SK-N-SH (cell line): ENCODE results near the gene CCDC40. TPM values are rescaled to one million over a fixed set of nuclear protein-coding genes. Genes with fewer than 3 reads are reported as not detected.

Experiments
- CTCF ChIA-PET: fragments of 300-600, 350-600 bp; formaldehyde crosslinking; extraction: SDS; loops from one replicate; lab custom pipeline; 2021; lab: Yijun Ruan, JAX
- POLR2A ChIA-PET: fragments of 350-600 bp; sonication (Branson Sonifier 250); formaldehyde crosslinking; extraction: SDS; loops from one replicate; lab custom pipeline; 2020; ENCODE audit warnings: antibody characterized with exemption, inconsistent platforms; lab: Yijun Ruan, JAX
- DNase-seq: peaks from one replicate; pipeline ENCODE4 v3.0.0; 2012
- H2AFZ ChIP-seq: fragments of 200-600 bp; sonication (generic); 2 replicates; pipeline ENCODE4 v1.8.1; 2016; ENCODE audit warnings: antibody characterized with exemption, mild to moderate bottlenecking, low read depth
- H3F3A ChIP-seq: fragments of 200-600 bp; sonication (generic); replicated peaks from 2 replicates; pipeline ENCODE3; 2016; ENCODE audit warnings: antibody characterized with exemption, mild to moderate bottlenecking; ENCODE audit not compliant: insufficient read depth
- H3K27ac ChIP-seq, 2 experiments: fragments of 200-500 bp in 1 of 2; fragments of 200-600 bp in 1 of 2; sonication (Bioruptor generic) in 1 of 2; sonication (generic), shearing (Covaris generic) in 1 of 2; 2 replicates each; pipeline versions ENCODE4 v1.5.1 to v1.6.1; 2014 to 2016; ENCODE audit warnings: low read depth in 2 of 2, inconsistent platforms in 1 of 2, low read length in 1 of 2, mild to moderate bottlenecking in 1 of 2, mixed read lengths in 1 of 2
- H3K27me3 ChIP-seq: fragments of 200-600 bp; sonication (generic), shearing (Covaris generic); 2 replicates; pipeline ENCODE4 v1.6.1; 2016; ENCODE audit warnings: mixed run types; ENCODE audit not compliant: insufficient read depth
- H3K36me3 ChIP-seq, 2 experiments: fragments of 200-500 bp in 1 of 2; fragments of 200-600 bp in 1 of 2; sonication (Bioruptor generic) in 1 of 2; sonication (generic) in 1 of 2; replicated peaks in 1 of 2; 2 replicates each; pipeline versions ENCODE3 to v1.5.1; 2014 to 2016; ENCODE audit warnings: low read length in 1 of 2, mild to moderate bottlenecking in 1 of 2; ENCODE audit not compliant: insufficient read depth in 2 of 2, control insufficient read depth in 1 of 2
- H3K4me1 ChIP-seq, 2 experiments: fragments of 200-500 bp in 1 of 2; fragments of 200-600 bp in 1 of 2; sonication (Bioruptor generic) in 1 of 2; sonication (generic), shearing (Covaris generic) in 1 of 2; 2 replicates each; pipeline versions ENCODE4 v1.5.1 to v1.6.1; 2014 to 2016; ENCODE audit warnings: low read depth in 1 of 2, low read length in 1 of 2, mixed run types in 1 of 2; ENCODE audit not compliant: insufficient read depth in 2 of 2, control insufficient read depth in 1 of 2
- H3K4me2 ChIP-seq: fragments of 200-600 bp; sonication (generic), shearing (Covaris generic); 2 replicates; pipeline ENCODE4 v1.6.1; 2017; ENCODE audit warnings: mixed run types
- H3K4me3 ChIP-seq, 2 experiments: fragments of 200-500 bp in 1 of 2; fragments of 200-600 bp in 1 of 2; sonication (Bioruptor generic) in 1 of 2; sonication (generic), shearing (Covaris generic) in 1 of 2; 2 replicates each; pipeline versions ENCODE4 v1.5.1 to v1.8.1; 2014 to 2016; ENCODE audit warnings: low read depth in 2 of 2, inconsistent platforms in 1 of 2, low read length in 1 of 2, mild to moderate bottlenecking in 1 of 2, mixed read lengths in 1 of 2, moderate library complexity in 1 of 2
- H3K79me2 ChIP-seq: fragments of 200-600 bp; sonication (generic); 2 replicates; pipeline ENCODE4 v1.8.1; 2017; ENCODE audit warnings: mild to moderate bottlenecking; ENCODE audit not compliant: insufficient read depth
- H3K9ac ChIP-seq: fragments of 200-600 bp; sonication (generic); 2 replicates; pipeline ENCODE4 v1.6.1; 2017; ENCODE audit warnings: mixed run types
- H3K9me2 ChIP-seq: fragments of 200-600 bp; sonication (generic); 2 replicates; pipeline ENCODE4 v1.6.1; 2017; ENCODE audit warnings: mixed run types
- H3K9me3 ChIP-seq: fragments of 200-600 bp; sonication (generic); 2 replicates; pipeline ENCODE4 v1.6.1; 2017; ENCODE audit warnings: mixed run types, mild to moderate bottlenecking, moderate library complexity
- H4K20me1 ChIP-seq: fragments of 200-600 bp; sonication (generic); 2 replicates; pipeline ENCODE4 v1.6.1; 2017; ENCODE audit warnings: mild to moderate bottlenecking, mixed run types; ENCODE audit not compliant: insufficient read depth
- CHD2 ChIP-seq: fragments of 150-350 bp; IDR thresholded peaks from 2 replicates; pipeline ENCODE4 v1.6.1; 2018; ENCODE audit warnings: low read length; ENCODE audit not compliant: partially characterized antibody
- ELF1 ChIP-seq: IDR thresholded peaks from 2 replicates; pipeline ENCODE4 v1.4.0; 2012
- EZH2phosphoT487 ChIP-seq: fragments of 200-600 bp; sonication (generic); IDR thresholded peaks from 2 replicates; pipeline ENCODE4 v1.6.1; 2017; ENCODE audit warnings: low read depth, mixed run types, mild to moderate bottlenecking, antibody characterized with exemption, moderate library complexity, borderline replicate concordance
- FOSL2 ChIP-seq: IDR thresholded peaks from 2 replicates; pipeline ENCODE4 v1.4.0; 2012; ENCODE audit warnings: low read depth, mild to moderate bottlenecking, moderate library complexity, borderline replicate concordance
- GABPA ChIP-seq: IDR thresholded peaks from 2 replicates; pipeline ENCODE4 v1.4.0; 2012; ENCODE audit warnings: low read depth, mild to moderate bottlenecking
- GATA2 ChIP-seq: sonication (generic); formaldehyde crosslinking; IDR thresholded peaks from 2 replicates; pipeline ENCODE4 v1.5.0; 2020; ENCODE audit warnings: mild to moderate bottlenecking, missing genetic modification reagents
- NRF1 ChIP-seq: IDR thresholded peaks from 2 replicates; pipeline ENCODE4 v1.6.1; 2012; ENCODE audit warnings: low read depth, mild to moderate bottlenecking, low read length
- POLR2AphosphoS5 ChIP-seq: IDR thresholded peaks from 2 replicates; pipeline ENCODE4 v1.6.1; 2012; ENCODE audit warnings: low read depth, low read length
- SIN3A ChIP-seq: IDR thresholded peaks from 2 replicates; pipeline ENCODE4 v1.6.1; 2012; ENCODE audit warnings: low read depth, mild to moderate bottlenecking, low read length, moderate library complexity, borderline replicate concordance
- TCF12 ChIP-seq: IDR thresholded peaks from 2 replicates; pipeline ENCODE4 v1.4.0; 2012
- YY1 ChIP-seq: IDR thresholded peaks from 2 replicates; pipeline ENCODE4 v1.4.0; 2012; ENCODE audit warnings: low read depth, mild to moderate bottlenecking
- WGBS: methylation state at CpG from one replicate; pipeline ENCODE4 v1.1.6; 2017; ENCODE audit warnings: low lambda C conversion rate; 5-methylcytosine and 5-hydroxymethylcytosine counted together
- polyA plus RNA-seq, 3 experiments: library from polyadenylated mRNA; depleted of rRNA; stranded (reverse); fragments of >200 nt; gene quantifications; 2 replicates each; pipeline ENCODE4 v1.2.3, GENCODE V29; 2012
- TF ChIP-seq, protein P1 (sequence below): fragments of 150-350 bp; IDR thresholded peaks from 2 replicates; pipeline ENCODE4 v1.6.1; 2016; ENCODE audit warnings: mild to moderate bottlenecking, low read depth, low read length
- TF ChIP-seq, protein P2 (sequence below): fragments of 200-600 bp; sonication (generic); IDR thresholded peaks from 2 replicates; pipeline ENCODE4 v1.6.1; 2017; ENCODE audit warnings: antibody characterized with exemption, mild to moderate bottlenecking, moderate library complexity
- TF ChIP-seq, protein P3 (sequence below): IDR thresholded peaks from 2 replicates; pipeline ENCODE4 v1.4.0; 2012; ENCODE audit warnings: low read depth, borderline replicate concordance
- TF ChIP-seq, protein P4 (sequence below): fragments of 150-350 bp; IDR thresholded peaks from 2 replicates; pipeline ENCODE4 v1.6.1; 2017; ENCODE audit warnings: antibody characterized with exemption, low read length, low read depth, borderline replicate concordance
- TF ChIP-seq, protein P5 (sequence below): IDR thresholded peaks from 2 replicates; pipeline ENCODE4; 2012

Gene CCDC40
- polyA plus RNA-seq, 1 of the 3 experiments (the other 2 are of a cell fraction), result 17.3 TPM

DNA sequence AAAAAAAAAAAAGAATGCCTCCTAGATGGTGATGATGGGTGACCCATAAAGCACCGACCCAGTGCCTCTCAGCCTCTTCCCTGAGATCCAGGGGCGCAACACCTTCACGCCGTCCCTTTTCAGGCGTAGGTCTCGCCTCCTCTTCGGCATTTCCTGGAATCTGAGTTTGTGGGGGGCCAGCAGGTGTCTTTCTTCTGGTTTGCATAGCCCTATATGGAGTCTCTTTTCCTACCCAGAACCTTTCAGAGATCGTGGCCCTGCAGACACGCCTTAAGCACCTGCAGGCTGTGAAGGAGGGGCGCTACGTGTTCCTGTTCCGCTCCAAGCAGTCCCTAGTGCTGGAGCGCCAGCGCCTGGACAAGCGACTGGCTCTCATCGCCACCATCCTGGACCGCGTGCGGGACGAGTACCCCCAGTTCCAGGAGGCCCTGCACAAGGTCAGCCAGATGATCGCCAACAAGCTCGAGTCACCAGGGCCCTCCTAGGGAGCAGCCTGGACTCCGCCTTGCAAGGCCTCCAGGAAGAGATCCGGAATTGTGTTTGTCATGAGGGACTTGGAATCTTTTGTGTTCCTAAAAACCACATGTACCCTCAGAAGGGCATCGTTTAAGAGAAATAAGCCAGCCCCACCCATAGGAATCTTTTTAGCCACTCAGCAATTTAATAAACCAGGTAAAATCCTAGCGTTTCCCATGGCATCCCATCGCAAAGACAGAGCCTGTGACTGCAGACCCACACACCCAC is 63.0 kb downstream of the CCDC40 start:
- TF ChIP-seq FOSL2, result no peak
- no peak for TF ChIP-seq NRF1
- no peak for TF ChIP-seq TCF12
- no peak for TF ChIP-seq CHD2
- TF ChIP-seq EZH2phosphoT487, result no peak
- TF ChIP-seq ELF1, result no peak
- no peak for TF ChIP-seq GATA2 (CRISPR knock-in tag)
- TF ChIP-seq, protein P1, sequence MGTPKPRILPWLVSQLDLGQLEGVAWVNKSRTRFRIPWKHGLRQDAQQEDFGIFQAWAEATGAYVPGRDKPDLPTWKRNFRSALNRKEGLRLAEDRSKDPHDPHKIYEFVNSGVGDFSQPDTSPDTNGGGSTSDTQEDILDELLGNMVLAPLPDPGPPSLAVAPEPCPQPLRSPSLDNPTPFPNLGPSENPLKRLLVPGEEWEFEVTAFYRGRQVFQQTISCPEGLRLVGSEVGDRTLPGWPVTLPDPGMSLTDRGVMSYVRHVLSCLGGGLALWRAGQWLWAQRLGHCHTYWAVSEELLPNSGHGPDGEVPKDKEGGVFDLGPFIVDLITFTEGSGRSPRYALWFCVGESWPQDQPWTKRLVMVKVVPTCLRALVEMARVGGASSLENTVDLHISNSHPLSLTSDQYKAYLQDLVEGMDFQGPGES, result no peak
- TF ChIP-seq, protein P2, sequence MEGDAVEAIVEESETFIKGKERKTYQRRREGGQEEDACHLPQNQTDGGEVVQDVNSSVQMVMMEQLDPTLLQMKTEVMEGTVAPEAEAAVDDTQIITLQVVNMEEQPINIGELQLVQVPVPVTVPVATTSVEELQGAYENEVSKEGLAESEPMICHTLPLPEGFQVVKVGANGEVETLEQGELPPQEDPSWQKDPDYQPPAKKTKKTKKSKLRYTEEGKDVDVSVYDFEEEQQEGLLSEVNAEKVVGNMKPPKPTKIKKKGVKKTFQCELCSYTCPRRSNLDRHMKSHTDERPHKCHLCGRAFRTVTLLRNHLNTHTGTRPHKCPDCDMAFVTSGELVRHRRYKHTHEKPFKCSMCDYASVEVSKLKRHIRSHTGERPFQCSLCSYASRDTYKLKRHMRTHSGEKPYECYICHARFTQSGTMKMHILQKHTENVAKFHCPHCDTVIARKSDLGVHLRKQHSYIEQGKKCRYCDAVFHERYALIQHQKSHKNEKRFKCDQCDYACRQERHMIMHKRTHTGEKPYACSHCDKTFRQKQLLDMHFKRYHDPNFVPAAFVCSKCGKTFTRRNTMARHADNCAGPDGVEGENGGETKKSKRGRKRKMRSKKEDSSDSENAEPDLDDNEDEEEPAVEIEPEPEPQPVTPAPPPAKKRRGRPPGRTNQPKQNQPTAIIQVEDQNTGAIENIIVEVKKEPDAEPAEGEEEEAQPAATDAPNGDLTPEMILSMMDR, result no peak
- TF ChIP-seq, protein P3, sequence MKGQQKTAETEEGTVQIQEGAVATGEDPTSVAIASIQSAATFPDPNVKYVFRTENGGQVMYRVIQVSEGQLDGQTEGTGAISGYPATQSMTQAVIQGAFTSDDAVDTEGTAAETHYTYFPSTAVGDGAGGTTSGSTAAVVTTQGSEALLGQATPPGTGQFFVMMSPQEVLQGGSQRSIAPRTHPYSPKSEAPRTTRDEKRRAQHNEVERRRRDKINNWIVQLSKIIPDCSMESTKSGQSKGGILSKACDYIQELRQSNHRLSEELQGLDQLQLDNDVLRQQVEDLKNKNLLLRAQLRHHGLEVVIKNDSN, result no peak
- no peak for TF ChIP-seq YY1
- TF ChIP-seq POLR2AphosphoS5, result no peak
- TF ChIP-seq, protein P4, sequence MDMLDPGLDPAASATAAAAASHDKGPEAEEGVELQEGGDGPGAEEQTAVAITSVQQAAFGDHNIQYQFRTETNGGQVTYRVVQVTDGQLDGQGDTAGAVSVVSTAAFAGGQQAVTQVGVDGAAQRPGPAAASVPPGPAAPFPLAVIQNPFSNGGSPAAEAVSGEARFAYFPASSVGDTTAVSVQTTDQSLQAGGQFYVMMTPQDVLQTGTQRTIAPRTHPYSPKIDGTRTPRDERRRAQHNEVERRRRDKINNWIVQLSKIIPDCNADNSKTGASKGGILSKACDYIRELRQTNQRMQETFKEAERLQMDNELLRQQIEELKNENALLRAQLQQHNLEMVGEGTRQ, result no peak
- no peak for TF ChIP-seq SIN3A
- TF ChIP-seq, protein P5, sequence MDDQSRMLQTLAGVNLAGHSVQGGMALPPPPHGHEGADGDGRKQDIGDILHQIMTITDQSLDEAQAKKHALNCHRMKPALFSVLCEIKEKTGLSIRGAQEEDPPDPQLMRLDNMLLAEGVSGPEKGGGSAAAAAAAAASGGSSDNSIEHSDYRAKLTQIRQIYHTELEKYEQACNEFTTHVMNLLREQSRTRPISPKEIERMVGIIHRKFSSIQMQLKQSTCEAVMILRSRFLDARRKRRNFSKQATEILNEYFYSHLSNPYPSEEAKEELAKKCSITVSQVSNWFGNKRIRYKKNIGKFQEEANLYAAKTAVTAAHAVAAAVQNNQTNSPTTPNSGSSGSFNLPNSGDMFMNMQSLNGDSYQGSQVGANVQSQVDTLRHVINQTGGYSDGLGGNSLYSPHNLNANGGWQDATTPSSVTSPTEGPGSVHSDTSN, result no peak
- TF ChIP-seq GABPA, result no peak
- no peaks in the 10 kb centered on the region for H3K9me2 ChIP-seq
- H3K4me3 ChIP-seq, result no peak overlapping the region
- no peak overlapping the region for H2AFZ ChIP-seq
- DNase-seq, result no peak
- peaks cover 8% of the 10 kb centered on the region for H3K79me2 ChIP-seq
- H3K9ac ChIP-seq, result no peak overlapping the region
- H3K4me2 ChIP-seq, result no peak overlapping the region
- H4K20me1 ChIP-seq, result no peaks in the 10 kb centered on the region
- peaks cover 6 to 35% of the 10 kb centered on the region in 2 experiments; a peak in 3 of 4 replicates for H3K4me1 ChIP-seq
- no peaks in the 10 kb centered on the region for H3K9me3 ChIP-seq
- ChIA-PET POLR2A (no interaction called here), CTCF (interaction anchor here (1.4 to 4.0 kb wide), 3 partner anchors 17 to 54 kb away, joined by 3 to 55 read pairs (median 36); partner anchors contain the start of gene EIF4A3)
- no peaks in the 10 kb centered on the region for H3K27me3 ChIP-seq
- no peaks in the 10 kb centered on the region for H3K36me3 ChIP-seq
- no peaks in the 10 kb centered on the region for H3F3A ChIP-seq
- H3K27ac ChIP-seq, result no peak overlapping the region
- 93% methylated on average over 24 of the region's 27 CpGs for WGBS
